HUES6 (cell line): ENCODE results near the gene FBXO41.
A peak's percentile ranks its signal among the peaks of the same experiment; 100 is the strongest.

Experiments used
- H3K27ac ChIP-seq: 2 replicates; pipeline ENCODE4 v1.7.0; 2013; ENCODE audit warnings: low read depth, mild to moderate bottlenecking, low read length, inconsistent platforms
- H3K27me3 ChIP-seq: 2 replicates; pipeline ENCODE4 v1.6.1; 2013; ENCODE audit warnings: low read length; ENCODE audit not compliant: control insufficient read depth, insufficient read depth
- H3K36me3 ChIP-seq: 2 replicates; pipeline ENCODE4 v1.6.1; 2013; ENCODE audit warnings: low read length; ENCODE audit not compliant: control insufficient read depth, insufficient read depth
- H3K4me1 ChIP-seq: 2 replicates; pipeline ENCODE4 v1.6.1; 2013; ENCODE audit warnings: low read length; ENCODE audit not compliant: control insufficient read depth, insufficient read depth
- H3K4me3 ChIP-seq: 2 replicates; pipeline ENCODE4 v1.5.1; 2013; ENCODE audit warnings: low read depth, low read length
- H3K9ac ChIP-seq: one replicate; pipeline ENCODE4 v1.6.1; 2013; ENCODE audit warnings: mild to moderate bottlenecking, low read length
- H3K9me3 ChIP-seq: 2 replicates; pipeline ENCODE4 v1.6.1; 2013; ENCODE audit warnings: low read depth, low read length; ENCODE audit not compliant: control insufficient read depth, insufficient read depth

The FBXO41 gene

DNA sequence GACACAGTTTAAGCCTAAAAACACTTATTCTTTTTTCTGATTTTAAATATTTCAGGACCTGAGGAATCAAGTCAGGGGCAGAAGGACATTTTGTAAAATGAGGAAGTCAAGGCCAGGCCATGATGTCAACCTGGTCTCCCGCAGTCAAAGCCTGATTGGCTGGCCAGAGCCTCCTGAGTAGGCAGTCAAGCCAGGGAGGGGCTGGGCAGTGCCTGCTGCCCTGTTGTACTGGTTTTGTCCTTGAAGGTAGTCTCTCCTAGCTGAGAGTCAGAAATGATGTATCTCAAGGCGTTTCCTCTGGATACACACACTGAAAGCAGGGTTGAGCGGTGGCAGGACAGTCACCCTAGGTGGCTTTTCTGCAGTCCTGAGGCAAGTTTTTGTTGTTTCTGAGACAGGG lies 30.4 kb downstream of the FBXO41 start:
- Histone ChIP-seq H3K36me3 (peaks cover 57% of the 10 kb centered on the region), H3K4me3 (no peak overlapping the region), H3K27ac (no peak overlapping the region), H3K27me3 (no peaks in the 10 kb centered on the region), H3K4me1 (no peaks in the 10 kb centered on the region), H3K9me3 (no peaks in the 10 kb centered on the region), H3K9ac (no peak overlapping the region)

DNA sequence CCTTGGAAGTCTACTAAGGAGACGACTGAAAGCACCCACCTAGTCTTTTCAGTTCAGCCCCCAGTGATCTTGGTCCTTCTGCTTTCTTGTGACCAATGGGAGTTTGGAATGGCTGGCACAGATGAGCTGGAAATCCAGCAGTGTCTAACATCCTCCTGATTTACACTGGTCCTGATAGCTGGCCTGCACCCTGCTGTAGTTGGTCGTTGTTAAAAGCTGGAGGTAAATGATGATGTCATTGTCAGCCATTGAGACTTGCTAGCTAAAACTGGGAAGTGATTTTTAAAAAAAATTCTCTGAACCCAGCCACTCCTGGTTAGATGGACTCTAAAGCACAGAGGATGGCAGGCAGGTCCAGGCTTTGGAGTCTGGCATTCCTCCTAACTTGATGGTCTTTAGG lies 30.9 kb downstream of the FBXO41 start:
- Histone ChIP-seq H3K36me3 (peaks cover 62% of the 10 kb centered on the region), H3K27me3 (no peaks in the 10 kb centered on the region), H3K27ac (no peak overlapping the region), H3K9me3 (no peaks in the 10 kb centered on the region), H3K4me1 (no peaks in the 10 kb centered on the region), H3K9ac (no peak overlapping the region), H3K4me3 (no peak overlapping the region)

DNA sequence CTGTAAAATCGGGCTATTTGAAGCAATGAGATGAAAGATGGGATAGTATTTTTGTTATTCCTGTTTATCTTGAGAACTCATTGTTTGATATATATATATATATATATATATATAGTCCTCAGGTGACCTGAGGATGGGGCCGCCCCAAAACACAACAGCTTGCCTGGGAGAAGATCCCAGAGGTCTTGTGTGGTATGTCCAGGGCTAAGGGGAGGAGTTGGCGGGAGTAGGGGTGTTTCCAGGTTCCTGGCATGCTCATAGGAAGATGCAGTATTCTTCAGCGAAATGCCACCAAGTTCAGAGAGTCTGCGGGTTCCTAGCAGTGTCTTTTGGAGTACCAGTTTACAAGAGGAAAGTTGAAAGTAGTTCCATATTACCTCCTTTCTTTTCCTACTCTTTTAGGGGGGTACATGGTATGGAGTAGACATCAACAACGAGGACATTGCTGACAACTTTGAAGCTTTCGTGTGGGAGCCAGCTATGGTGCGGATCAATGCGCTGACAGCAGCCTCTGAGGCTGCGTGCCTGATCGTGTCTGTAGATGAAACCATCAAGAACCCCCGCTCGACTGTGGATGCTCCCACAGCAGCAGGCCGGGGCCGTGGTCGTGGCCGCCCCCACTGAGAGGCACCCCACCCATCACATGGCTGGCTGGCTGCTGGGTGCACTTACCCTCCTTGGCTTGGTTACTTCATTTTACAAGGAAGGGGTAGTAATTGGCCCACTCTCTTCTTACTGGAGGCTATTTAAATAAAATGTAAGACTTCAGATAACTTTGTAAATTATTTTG lies 31.8 kb downstream of the FBXO41 start:
- H3K4me1 ChIP-seq = no peaks in the 10 kb centered on the region
- peaks cover 72% of the 10 kb centered on the region for H3K36me3 ChIP-seq
- H3K27ac ChIP-seq = no peak overlapping the region
- no peaks in the 10 kb centered on the region for H3K27me3 ChIP-seq
- H3K9ac ChIP-seq = no peak overlapping the region
- no peaks in the 10 kb centered on the region for H3K9me3 ChIP-seq
- H3K4me3 ChIP-seq = no peak overlapping the region

DNA sequence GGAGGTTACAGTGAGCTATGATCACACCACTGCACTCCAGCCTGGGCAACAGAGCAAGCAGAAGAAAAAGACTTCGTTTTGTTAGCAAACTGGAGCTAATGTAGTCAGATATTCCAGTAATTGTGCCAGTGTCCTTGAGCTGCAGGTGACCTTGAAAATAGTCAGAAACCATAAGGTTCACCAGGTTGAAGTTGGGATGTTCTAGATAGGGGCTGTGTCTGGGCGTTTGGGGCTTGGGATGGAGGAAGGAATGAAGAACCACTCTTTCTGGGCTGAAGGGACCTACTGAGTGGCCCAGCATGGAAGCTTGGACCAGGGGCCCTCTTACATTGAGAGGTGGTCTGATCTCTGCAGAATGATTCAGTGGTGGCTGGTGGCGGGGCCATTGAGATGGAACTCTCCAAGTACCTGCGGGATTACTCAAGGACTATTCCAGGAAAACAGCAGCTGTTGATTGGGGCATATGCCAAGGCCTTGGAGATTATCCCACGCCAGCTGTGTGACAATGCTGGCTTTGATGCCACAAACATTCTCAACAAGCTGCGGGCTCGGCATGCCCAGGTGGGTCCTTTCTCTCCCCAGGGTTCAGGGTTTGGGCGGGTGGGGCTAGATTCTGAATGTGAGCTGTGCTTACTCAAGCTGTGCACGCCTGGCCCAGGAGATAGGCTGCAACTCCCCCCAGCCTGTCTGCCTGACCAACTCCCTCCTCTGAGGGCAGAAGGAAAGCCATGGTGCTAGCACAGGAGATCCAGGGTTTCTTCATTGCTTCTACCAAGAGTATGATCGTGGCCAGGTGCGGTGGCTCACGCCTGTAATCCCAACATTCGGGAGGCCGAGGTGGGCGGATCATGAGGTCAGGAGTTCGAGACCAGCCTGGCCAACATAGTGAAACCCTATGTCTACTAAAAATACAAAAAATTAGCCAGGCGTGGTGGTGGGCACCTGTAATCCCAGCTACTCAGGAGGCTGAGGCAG lies 33.1 kb downstream of the FBXO41 start:
- no peaks in the 10 kb centered on the region for H3K9me3 ChIP-seq
- peaks cover 84% of the 10 kb centered on the region for H3K36me3 ChIP-seq
- no peaks in the 10 kb centered on the region for H3K27me3 ChIP-seq
- no peak overlapping the region for H3K27ac ChIP-seq
- H3K4me3 ChIP-seq = no peak overlapping the region
- H3K4me1 ChIP-seq = no peaks in the 10 kb centered on the region
- no peak overlapping the region for H3K9ac ChIP-seq

DNA sequence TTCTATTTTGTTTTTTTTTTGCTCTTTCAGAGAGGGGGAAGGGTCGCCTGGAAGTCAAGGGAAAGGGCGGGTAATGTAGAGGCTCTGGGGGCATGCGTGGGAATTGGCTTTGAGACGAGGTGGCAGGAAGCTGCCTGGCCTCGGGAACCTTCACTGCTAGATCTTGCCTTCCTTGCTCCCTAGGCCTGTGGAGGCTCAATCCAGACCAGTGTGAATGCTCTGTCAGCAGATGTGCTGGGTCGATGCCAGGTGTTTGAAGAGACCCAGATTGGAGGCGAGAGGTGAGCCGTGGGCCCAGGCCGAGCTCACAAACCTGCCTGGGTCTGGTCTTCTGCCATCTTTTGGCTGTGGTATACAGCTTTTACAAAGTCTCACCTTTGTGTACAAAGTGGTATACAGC lies 34.6 kb downstream of the FBXO41 start:
- H3K27me3 ChIP-seq = no peaks in the 10 kb centered on the region
- peaks cover 96% of the 10 kb centered on the region for H3K36me3 ChIP-seq
- no peak overlapping the region for H3K4me3 ChIP-seq
- no peak overlapping the region for H3K9ac ChIP-seq
- no peaks in the 10 kb centered on the region for H3K9me3 ChIP-seq
- no peaks in the 10 kb centered on the region for H3K4me1 ChIP-seq
- H3K27ac ChIP-seq = no peak overlapping the region

DNA sequence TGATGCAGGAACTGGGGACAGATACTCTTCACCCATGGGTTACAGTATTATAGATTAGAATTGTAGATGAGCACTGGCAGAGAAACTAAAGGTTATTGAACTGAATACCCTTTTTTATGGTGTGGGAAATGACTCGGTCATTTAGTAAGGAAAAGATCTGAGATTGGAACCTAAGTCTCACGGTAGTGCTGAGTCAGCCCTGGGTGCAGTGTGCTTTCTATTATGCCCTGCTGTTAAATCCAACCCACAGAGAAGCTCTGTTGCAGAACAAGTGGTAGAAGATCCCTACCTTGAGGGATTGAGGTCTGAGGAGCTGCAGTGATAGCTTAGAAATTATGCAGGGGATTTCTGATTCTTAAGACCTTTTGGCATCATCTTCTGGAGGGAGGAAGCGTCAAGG lies 37.4 kb downstream of the FBXO41 start:
- Histone ChIP-seq H3K9me3 (no peaks in the 10 kb centered on the region), H3K27ac (no peak overlapping the region), H3K4me3 (no peak overlapping the region), H3K9ac (no peak overlapping the region), H3K4me1 (no peaks in the 10 kb centered on the region), H3K36me3 (peaks cover 99% of the 10 kb centered on the region), H3K27me3 (no peaks in the 10 kb centered on the region)

DNA sequence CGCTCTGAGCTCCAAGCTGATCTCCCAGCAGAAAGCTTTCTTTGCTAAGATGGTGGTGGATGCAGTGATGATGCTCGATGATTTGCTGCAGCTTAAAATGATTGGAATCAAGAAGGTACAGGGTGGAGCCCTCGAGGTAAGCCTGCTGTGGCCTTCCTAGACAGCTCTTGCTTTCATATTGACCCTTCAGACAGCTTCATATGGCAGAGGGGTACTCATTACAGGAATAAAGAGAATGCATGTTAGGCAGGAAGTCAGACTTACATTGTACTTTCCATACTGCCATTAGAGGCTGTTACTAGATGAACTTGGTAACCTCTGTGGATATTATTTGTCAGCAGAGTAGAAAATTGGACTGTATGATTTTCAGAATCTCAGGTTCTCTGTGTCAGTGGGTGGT lies 39.7 kb downstream of the FBXO41 start:
- Histone ChIP-seq H3K36me3 (peaks cover 95% of the 10 kb centered on the region), H3K4me3 (no peak overlapping the region), H3K27me3 (no peaks in the 10 kb centered on the region), H3K9me3 (no peaks in the 10 kb centered on the region), H3K27ac (no peak overlapping the region), H3K4me1 (no peaks in the 10 kb centered on the region), H3K9ac (peak overlapping the region; percentile 52)

DNA sequence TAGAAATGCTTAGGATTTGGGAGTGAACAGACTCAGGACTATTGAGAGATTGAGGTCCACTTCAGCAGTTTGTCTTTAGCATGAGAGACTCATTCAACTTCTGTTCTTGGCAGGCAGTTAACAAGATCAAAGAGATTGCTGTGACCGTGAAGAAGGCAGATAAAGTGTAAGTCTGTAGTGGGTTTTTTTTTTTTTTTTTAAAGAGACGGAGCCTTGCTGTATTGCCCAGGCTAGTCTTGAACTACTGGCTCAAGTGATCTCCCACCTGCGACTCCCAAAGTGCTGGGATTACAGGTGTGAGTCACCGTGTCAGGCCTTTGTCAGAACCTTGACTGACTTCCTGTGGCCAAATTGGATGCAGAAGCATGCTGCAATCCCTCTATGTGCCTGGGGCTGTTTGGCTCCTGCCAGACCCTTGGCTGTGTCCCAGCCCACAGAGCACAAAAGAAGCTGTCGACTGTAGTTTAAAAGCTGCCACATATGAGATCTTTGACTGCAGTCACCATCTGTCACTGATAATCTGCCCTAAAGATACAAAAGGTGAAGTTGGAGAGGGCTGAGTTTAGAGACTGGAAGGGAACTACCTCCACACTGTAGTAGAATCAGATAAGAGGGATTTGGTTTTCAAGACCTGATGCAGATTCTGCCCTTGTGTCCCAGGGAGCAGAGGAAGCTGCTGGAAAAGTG lies 40.3 kb downstream of the FBXO41 start:
- no peaks in the 10 kb centered on the region for H3K9me3 ChIP-seq
- H3K9ac ChIP-seq = peak overlapping the region; percentile 52
- H3K4me3 ChIP-seq = no peak overlapping the region
- peaks cover 95% of the 10 kb centered on the region for H3K36me3 ChIP-seq
- no peaks in the 10 kb centered on the region for H3K4me1 ChIP-seq
- H3K27me3 ChIP-seq = no peaks in the 10 kb centered on the region
- no peak overlapping the region for H3K27ac ChIP-seq

DNA sequence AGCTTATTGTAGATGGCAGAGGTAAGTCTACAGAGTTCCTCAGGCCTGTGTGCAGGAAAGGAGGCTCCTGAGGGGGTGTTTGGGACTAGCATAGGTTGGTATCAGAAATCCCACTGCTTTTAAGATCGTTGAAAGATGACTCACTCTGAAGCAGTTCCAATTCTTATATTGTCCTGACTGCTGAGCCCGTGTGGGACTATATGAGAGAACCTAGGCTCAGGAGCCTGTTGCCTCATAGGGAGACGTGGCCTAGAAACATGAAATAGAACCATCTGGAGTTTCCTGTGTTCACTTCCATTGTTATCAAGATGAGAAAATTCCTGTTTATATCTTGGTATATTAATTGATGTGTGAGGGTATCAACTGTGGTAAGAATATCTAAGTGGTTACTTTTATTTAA lies 44.5 kb downstream of the FBXO41 start:
- Histone ChIP-seq H3K36me3 (peaks cover 66% of the 10 kb centered on the region), H3K4me1 (peaks cover 24% of the 10 kb centered on the region), H3K27me3 (no peaks in the 10 kb centered on the region), H3K9ac (no peak overlapping the region), H3K4me3 (no peak overlapping the region), H3K9me3 (no peaks in the 10 kb centered on the region), H3K27ac (no peak overlapping the region)

DNA sequence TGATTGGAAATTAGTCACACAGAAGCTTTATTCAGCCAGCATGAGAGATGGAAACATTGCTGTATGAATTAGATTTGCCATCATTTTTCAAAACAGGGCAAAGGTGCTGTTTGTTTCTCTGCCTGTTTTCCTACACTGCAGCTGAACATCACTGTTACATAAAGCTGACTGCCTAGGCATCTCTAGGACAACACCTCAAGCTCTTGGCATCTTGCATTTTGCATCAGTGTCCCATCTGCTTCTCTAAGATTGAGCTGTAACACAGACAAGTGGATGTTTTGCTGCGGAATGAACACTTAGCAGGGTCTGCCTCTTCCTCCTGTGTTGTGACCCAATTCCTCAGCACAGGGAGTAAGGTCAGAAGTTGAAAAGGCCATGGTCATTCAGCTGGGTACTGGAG lies 45.3 kb downstream of the FBXO41 start:
- Histone ChIP-seq H3K9me3 (no peaks in the 10 kb centered on the region), H3K9ac (no peak overlapping the region), H3K36me3 (peaks cover 58% of the 10 kb centered on the region), H3K4me1 (peaks cover 24% of the 10 kb centered on the region), H3K27ac (peak overlapping the region; percentile 49; the same call in 1 of the 2 replicates), H3K4me3 (no peak overlapping the region), H3K27me3 (no peaks in the 10 kb centered on the region)
